Keratinocyte (primary cell): ENCODE data around the gene VEGFB.

Source experiments
- EZH2 ChIP-seq: IDR thresholded peaks from one replicate; pipeline ENCODE4 v1.6.1; 2012; ENCODE audit warnings: inconsistent platforms, mild to moderate bottlenecking, low read length, moderate library complexity
- TF ChIP-seq, protein P1 (sequence below), 3 experiments: IDR thresholded peaks in 1 of 3; conservative IDR thresholded peaks in 1 of 3; optimal IDR thresholded peaks in 1 of 3; 2 replicates in 2 of 3; 3 replicates in 1 of 3; pipeline versions ENCODE3 to v1.5.1; 2011; ENCODE audit warnings: low read length in 3 of 3, mild to moderate bottlenecking in 3 of 3, moderate library complexity in 2 of 3, control low read depth in 1 of 3, inconsistent platforms in 1 of 3; ENCODE audit not compliant: insufficient read depth in 2 of 3; ENCODE audit errors: extremely low read depth in 1 of 3

DNA sequence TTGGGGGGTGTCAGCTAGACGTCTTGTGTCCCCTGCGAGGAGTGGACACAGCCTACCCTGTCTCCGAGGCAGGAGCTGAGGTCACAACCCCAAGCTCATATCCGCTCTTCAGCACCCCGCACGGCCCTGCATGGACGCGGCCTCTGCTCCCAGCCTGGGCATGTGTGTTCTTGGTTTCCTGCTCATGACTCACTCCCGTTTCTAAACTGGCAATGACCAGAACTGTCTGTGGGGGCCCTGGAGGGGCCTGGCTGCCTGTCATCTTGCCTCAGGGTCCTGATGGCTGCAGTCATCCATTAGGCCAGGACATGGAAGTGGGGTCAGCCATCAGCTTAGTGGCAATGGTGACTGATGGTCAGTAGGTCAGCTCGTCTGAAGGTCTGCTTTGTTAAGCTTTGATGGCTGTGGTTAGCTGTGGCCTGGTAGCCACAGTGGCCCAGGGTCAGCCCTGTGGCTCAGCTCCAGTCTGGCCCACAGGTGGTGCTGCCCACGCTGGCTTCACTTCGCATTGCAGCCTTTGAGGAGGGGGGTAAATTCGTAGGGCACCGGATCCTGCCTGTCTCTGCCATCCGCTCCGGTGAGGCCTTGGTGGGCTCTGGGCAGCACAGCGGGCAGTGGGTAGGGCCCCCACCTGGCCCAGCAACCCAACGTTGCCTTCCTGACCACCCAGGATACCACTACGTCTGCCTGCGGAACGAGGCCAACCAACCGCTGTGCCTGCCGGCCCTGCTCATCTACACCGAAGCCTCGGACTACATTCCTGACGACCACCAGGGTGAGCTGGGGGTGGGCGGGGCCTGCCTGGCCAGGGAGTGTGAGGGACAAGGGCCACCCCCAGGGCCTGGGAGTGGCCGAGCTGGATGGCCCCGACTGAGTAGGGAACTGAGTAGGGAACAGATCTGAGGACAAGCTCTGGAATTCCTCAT, 28.9 kb downstream of the VEGFB start:
- TF ChIP-seq, protein P1, sequence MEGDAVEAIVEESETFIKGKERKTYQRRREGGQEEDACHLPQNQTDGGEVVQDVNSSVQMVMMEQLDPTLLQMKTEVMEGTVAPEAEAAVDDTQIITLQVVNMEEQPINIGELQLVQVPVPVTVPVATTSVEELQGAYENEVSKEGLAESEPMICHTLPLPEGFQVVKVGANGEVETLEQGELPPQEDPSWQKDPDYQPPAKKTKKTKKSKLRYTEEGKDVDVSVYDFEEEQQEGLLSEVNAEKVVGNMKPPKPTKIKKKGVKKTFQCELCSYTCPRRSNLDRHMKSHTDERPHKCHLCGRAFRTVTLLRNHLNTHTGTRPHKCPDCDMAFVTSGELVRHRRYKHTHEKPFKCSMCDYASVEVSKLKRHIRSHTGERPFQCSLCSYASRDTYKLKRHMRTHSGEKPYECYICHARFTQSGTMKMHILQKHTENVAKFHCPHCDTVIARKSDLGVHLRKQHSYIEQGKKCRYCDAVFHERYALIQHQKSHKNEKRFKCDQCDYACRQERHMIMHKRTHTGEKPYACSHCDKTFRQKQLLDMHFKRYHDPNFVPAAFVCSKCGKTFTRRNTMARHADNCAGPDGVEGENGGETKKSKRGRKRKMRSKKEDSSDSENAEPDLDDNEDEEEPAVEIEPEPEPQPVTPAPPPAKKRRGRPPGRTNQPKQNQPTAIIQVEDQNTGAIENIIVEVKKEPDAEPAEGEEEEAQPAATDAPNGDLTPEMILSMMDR (optimal IDR thresholded peaks at IDR 0.05 in 1 of 3, IDR thresholded peaks at IDR 0.05 in 1 of 3, conservative IDR thresholded peaks at IDR 0.05 in 1 of 3; ENCODE audit: extremely low read depth in 1 of 3, insufficient read depth in 2 of 3, low read length in 3 of 3), result no peak
- TF ChIP-seq EZH2, result no peak
